HG02840 (cell line): ENCODE data around the gene PIK3IP1.

Source experiments
- ATAC-seq: cut with Tn5 transposase; IDR thresholded peaks from one replicate; pipeline ENCODE4 v1.9.1; 2021; ENCODE audit warnings: mild to moderate bottlenecking, moderate library complexity, moderate number of reproducible peaks; ENCODE audit not compliant: unreplicated experiment, low FRiP score

Gene PIK3IP1

GRCh38 chr22:31313366-31314147, 21.3 kb upstream of the PIK3IP1 start:
- ATAC-seq, result no peak

- ATAC-seq, result no peak
Measured at GRCh38 chr22:31308181-31308580, 15.9 kb upstream of the PIK3IP1 start.

- ATAC-seq, result no peak
Measured at GRCh38 chr22:31305194-31305593, 12.9 kb upstream of the PIK3IP1 start.

- no peak for ATAC-seq
Measured at GRCh38 chr22:31302537-31302936, 10.2 kb upstream of the PIK3IP1 start.

GRCh38 chr22:31302006-31302405, 9.7 kb upstream of the PIK3IP1 start:
- no peak for ATAC-seq

GRCh38 chr22:31300896-31301295, 8.6 kb upstream of the PIK3IP1 start:
- ATAC-seq, result no peak

GRCh38 chr22:31295831-31296657, 3.8 kb upstream of the PIK3IP1 start:
- no peak for ATAC-seq

GRCh38 chr22:31295360-31295759, 3.1 kb upstream of the PIK3IP1 start:
- ATAC-seq, result no peak

- no peak for ATAC-seq
Measured at GRCh38 chr22:31291481-31292235, 630 bp downstream of the PIK3IP1 start.

- peak; percentile 85 for ATAC-seq
Measured at GRCh38 chr22:31290494-31291471, 1.5 kb downstream of the PIK3IP1 start.

- no peak for ATAC-seq
Measured at GRCh38 chr22:31289344-31289743, 2.9 kb downstream of the PIK3IP1 start.

- no peak for ATAC-seq
Measured at GRCh38 chr22:31288496-31289240, 3.6 kb downstream of the PIK3IP1 start.

GRCh38 chr22:31287818-31288495, 4.3 kb downstream of the PIK3IP1 start:
- no peak for ATAC-seq

GRCh38 chr22:31286360-31287255, 5.7 kb downstream of the PIK3IP1 start:
- ATAC-seq, result no peak

- ATAC-seq, result no peak
Measured at GRCh38 chr22:31284281-31285155, 7.8 kb downstream of the PIK3IP1 start.

- ATAC-seq, result no peak
Measured at GRCh38 chr22:31282748-31283468, 9.4 kb downstream of the PIK3IP1 start.
